ENCODE measurements around the gene BBS7.

Gene BBS7, protein sequence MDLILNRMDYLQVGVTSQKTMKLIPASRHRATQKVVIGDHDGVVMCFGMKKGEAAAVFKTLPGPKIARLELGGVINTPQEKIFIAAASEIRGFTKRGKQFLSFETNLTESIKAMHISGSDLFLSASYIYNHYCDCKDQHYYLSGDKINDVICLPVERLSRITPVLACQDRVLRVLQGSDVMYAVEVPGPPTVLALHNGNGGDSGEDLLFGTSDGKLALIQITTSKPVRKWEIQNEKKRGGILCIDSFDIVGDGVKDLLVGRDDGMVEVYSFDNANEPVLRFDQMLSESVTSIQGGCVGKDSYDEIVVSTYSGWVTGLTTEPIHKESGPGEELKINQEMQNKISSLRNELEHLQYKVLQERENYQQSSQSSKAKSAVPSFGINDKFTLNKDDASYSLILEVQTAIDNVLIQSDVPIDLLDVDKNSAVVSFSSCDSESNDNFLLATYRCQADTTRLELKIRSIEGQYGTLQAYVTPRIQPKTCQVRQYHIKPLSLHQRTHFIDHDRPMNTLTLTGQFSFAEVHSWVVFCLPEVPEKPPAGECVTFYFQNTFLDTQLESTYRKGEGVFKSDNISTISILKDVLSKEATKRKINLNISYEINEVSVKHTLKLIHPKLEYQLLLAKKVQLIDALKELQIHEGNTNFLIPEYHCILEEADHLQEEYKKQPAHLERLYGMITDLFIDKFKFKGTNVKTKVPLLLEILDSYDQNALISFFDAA

GRCh38 chr4:121869841-121870822 lies at the start of gene BBS7:
Gene BBS7, minus strand, starts transcription at chr4:121870474. Its CDS starts 161 bp downstream, at chr4:121870313.
- DNase-seq (ENCODE audit: low read depth, low spot score): peak; percentile 87

GRCh38 chr4:121913667-121914066 lies 43.4 kb upstream of the BBS7 start:
- no peak for DNase-seq (ENCODE audit: low read depth, low spot score)

- DNase-seq (ENCODE audit: low read depth, low spot score): no peak
These were observed 38.1 kb upstream of the BBS7 start for GRCh38 chr4:121908346-121908745.

DNA sequence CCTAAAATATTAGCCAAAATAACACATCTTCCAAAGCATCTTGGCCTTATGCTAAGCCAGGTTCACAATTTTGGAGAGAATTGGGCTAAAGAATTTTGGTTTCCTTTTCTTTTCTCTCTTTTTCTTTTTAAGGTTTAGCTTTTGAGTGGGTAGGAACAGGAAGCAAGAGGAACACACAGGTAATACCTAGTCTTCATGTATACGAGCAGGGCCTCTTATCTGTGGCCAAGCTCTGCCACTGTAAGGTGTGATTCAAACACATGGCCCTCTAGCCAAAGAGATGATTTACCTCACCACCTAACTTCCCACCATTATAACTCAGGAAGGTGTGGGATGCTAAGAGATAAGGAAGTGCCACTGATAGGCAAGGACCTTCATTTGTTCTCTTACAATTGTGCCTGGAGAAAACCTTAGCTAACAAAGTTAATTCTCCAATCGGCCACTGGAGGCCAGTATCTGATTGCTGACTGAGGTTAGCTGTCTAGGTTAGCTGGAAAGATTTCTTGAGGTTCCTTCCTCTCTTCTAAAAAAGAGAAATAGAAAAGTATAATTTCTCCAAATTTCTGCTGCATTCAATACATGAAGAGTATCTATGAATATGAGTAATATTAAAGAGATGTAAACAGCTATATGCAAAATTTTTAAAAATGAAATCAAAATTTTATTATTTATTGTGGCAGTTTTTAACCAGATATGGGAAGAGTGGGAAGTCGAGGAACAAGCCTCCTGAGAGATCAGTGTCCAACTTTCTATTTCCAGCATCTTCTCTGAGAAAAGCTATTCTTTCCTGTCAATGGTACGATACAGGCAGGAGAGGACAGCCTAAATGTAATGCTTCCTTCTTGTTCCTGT lies 30.1 kb upstream of the BBS7 start:
- peak; percentile 12 for DNase-seq (ENCODE audit: low read depth, low spot score)

- no peak for DNase-seq (ENCODE audit: low read depth, low spot score)
These were observed 27.9 kb upstream of the BBS7 start for GRCh38 chr4:121898150-121898549.

DNA sequence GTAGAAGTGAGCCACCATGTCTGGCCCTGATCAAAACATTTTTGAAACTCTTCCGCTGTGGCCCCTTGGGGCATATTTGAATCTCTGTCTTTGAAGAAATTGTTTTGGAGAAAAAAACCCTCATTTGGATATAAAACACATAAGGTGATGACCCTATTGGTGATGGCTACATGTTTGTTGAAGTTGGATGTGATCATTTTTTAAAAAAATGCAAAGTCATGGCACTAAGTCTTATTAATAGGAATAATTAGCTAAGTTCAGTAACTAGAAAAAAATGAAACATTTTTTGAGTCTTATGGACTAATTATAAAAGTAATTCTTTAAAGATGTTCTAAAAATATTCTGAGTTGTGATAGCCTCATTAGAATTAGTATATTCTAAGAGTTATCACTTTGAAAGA lies 17.9 kb upstream of the BBS7 start:
- DNase-seq (ENCODE audit: low read depth, low spot score): no peak

- DNase-seq (ENCODE audit: low read depth, low spot score): no peak
These were observed 14.8 kb upstream of the BBS7 start for GRCh38 chr4:121885115-121885514.

- no peak for DNase-seq (ENCODE audit: low read depth, low spot score)
These were observed 10.9 kb upstream of the BBS7 start for GRCh38 chr4:121881158-121881557.

DNA sequence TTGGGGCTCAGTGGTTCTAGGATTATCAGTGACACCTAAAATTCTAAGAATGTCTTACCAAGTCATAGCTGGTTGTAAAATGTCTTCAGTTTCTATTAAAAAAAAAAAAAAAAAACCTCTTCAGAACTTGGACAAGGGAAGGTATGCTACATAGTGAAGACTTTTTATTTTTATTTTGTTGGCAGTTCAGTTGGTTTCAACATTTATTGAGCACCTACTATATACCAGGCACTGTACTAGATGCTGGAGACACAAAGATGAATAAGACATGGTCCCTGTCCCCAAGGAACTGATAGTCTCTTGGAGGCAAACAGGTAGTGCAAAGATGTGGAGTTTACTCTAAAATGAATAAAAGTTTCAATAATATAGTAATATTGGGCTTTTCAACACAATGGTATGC lies 8.9 kb upstream of the BBS7 start:
- no peak for DNase-seq (ENCODE audit: low read depth, low spot score)

GRCh38 chr4:121877041-121877773 lies 6.9 kb upstream of the BBS7 start:
- DNase-seq (ENCODE audit: low read depth, low spot score): no peak

GRCh38 chr4:121876070-121876469 lies 5.8 kb upstream of the BBS7 start:
- no peak for DNase-seq (ENCODE audit: low read depth, low spot score)

DNA sequence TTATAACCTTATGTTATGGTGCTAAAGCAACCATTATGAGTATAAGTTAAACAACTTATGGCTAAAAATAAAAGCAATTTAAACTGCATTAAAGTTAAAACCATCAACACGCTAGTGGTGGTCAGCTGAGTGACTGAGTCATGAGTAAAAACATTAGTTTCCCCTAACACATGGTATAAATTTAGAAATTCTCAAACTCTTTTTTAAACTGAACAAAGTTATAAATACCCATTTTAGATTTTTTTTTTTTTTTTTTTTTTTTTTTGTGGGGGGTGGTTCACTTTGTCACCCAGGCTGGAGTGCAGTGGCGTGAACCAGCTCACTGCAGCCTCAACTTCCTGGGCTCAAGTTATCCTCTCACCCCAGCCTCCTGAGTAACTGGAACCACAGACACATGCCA lies 5.4 kb upstream of the BBS7 start:
- no peak for DNase-seq (ENCODE audit: low read depth, low spot score)

DNA sequence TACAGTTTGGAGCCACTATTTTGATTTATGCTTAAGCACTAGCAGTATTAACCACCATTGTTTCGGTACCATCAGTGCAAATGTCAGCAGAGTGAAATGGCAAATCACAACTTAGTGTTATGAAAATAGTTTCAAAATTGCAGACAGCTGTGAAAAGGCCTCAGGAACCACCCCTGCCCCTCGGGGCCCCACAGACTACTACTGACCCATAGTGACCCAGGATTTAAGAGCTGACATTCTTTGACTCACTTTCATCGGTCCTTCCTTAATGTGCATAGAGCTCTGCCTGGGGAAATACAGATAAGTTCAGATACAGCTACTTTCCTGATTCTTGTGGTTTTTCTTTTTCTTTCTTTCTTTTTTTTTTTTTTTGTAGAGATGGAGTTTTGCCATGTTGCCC lies 3.3 kb upstream of the BBS7 start:
- DNase-seq (ENCODE audit: low read depth, low spot score): no peak

- DNase-seq (ENCODE audit: low read depth, low spot score): no peak
These were observed 6.5 kb downstream of the BBS7 start for GRCh38 chr4:121863799-121864198.

DNA sequence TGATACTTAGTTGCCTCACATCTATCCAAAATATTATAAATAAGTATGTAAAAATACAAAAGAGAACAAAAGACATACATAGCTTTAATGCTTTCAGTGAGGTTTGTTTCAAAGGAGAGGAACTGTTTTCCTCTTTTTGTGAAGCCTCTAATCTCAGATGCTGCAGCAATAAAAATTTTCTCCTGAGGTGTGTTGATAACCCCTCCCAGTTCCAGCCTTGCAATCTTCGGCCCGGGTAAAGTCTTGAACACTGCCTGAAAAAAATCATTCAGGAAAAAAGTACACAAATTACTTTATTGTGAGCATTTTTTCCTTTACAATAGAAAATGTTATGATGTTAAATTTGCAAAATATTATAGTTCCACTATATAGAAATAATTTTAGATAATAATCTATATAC lies 8.8 kb downstream of the BBS7 start:
- no peak for DNase-seq (ENCODE audit: low read depth, low spot score)

- no peak for DNase-seq (ENCODE audit: low read depth, low spot score)
These were observed 10.2 kb downstream of the BBS7 start for GRCh38 chr4:121860121-121860520.

DNA sequence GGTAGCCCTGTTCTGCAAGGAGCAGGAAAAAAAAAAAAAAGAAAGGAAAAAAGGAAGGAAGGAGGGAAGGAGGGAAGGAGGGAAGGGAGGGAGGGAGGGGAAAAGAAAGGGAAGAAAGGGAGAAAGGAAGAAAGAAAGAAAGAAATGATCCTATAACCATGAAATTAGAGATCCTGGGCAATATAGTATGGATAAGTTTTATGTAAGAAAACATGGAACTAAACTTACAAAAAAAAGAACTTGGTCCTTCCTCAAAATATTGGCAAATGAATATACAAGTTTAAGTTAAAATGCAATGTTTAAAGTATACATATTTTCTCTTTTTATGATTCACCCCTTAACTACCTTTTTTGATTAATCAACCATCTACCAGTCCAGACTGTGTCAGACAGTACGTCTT lies 18.9 kb downstream of the BBS7 start:
- DNase-seq (ENCODE audit: low read depth, low spot score): no peak

- DNase-seq (ENCODE audit: low read depth, low spot score): no peak
These were observed 23.6 kb downstream of the BBS7 start for GRCh38 chr4:121846662-121847061.

GRCh38 chr4:121842862-121843261 lies 27.4 kb downstream of the BBS7 start:
- no peak for DNase-seq (ENCODE audit: low read depth, low spot score)

- DNase-seq (ENCODE audit: low read depth, low spot score): no peak
These were observed 32.1 kb downstream of the BBS7 start for GRCh38 chr4:121838136-121838535.

Data from iPS DF 19.7 (cell line).